NT2/D1 (cell line): ENCODE results near the gene KRT40.

Experiments used
- SUZ12 ChIP-seq: IDR thresholded peaks from 2 replicates; pipeline ENCODE4 v1.6.1; 2011; ENCODE audit not compliant: insufficient read length, insufficient read depth; ENCODE audit errors: extremely low read depth
- YY1 ChIP-seq: IDR thresholded peaks from 2 replicates; pipeline ENCODE4 v1.6.1; 2011; ENCODE audit not compliant: insufficient read length, insufficient read depth

- TF ChIP-seq YY1 (no peak), SUZ12 (no peak)
Measured at GRCh38 chr17:40980117-40980516, 4.0 kb downstream of the KRT40 start.
